Keratinocyte (primary cell): ENCODE results near the gene SPRYD3. TPM values are rescaled to one million over a fixed set of nuclear protein-coding genes. Genes with fewer than 3 reads are reported as not detected.

Experiments used
- DNase-seq: peaks from one replicate; pipeline ENCODE4 v3.0.0-alpha.2; 2011; ENCODE audit warnings: low read depth, missing footprints, low spot score
- FAIRE-seq: peaks from 2 replicates; lab custom pipeline; 2011; peaks lifted over from hg19 to GRCh38; lab: Jason Lieb, UNC
- H2AFZ ChIP-seq: 2 replicates; pipeline ENCODE4 v1.6.0; 2012; ENCODE audit warnings: low read length, control low read depth, inconsistent platforms; ENCODE audit not compliant: control insufficient read depth
- H3K27ac ChIP-seq: 2 replicates; pipeline ENCODE4 v1.5.1; 2011; ENCODE audit warnings: low read length; ENCODE audit not compliant: control insufficient read depth, insufficient read depth
- H3K27me3 ChIP-seq: 3 replicates; pipeline ENCODE4 v1.6.0; 2011; ENCODE audit warnings: low read length; ENCODE audit not compliant: control insufficient read depth, insufficient read depth; ENCODE audit errors: extremely low read depth
- H3K36me3 ChIP-seq, 2 experiments: 2 replicates in 1 of 2; 3 replicates in 1 of 2; pipeline ENCODE4 v1.5.1; 2011; ENCODE audit warnings: low read length in 2 of 2, mild to moderate bottlenecking in 1 of 2; ENCODE audit not compliant: control insufficient read depth in 2 of 2, insufficient read depth in 2 of 2; ENCODE audit errors: extremely low read depth in 1 of 2
- H3K4me1 ChIP-seq: 3 replicates; pipeline ENCODE4 v1.5.1; 2011; ENCODE audit warnings: low read length; ENCODE audit not compliant: control insufficient read depth, insufficient read depth; ENCODE audit errors: extremely low read depth
- H3K4me2 ChIP-seq: 3 replicates; pipeline ENCODE4 v1.6.0; 2011; ENCODE audit warnings: low read depth, low read length; ENCODE audit not compliant: control insufficient read depth, insufficient read depth; ENCODE audit errors: extremely low read depth
- H3K4me3 ChIP-seq, 3 experiments: fragments of 200-600 bp in 1 of 3; sonication (generic) in 1 of 3; 2 replicates in 2 of 3; 3 replicates in 1 of 3; pipeline ENCODE4 v1.5.1; 2011 to 2016; ENCODE audit warnings: low read length in 3 of 3, mild to moderate bottlenecking in 3 of 3, control low read depth in 2 of 3, inconsistent platforms in 1 of 3, low read depth in 1 of 3, mixed read lengths in 1 of 3, mixed run types in 1 of 3, moderate library complexity in 1 of 3; ENCODE audit not compliant: control insufficient read depth in 2 of 3, insufficient read depth in 2 of 3; ENCODE audit errors: extremely low read depth in 1 of 3
- H3K79me2 ChIP-seq: 2 replicates; pipeline ENCODE4 v1.6.0; 2012; ENCODE audit warnings: low read length; ENCODE audit not compliant: control insufficient read depth, insufficient read depth
- H3K9ac ChIP-seq: 3 replicates; pipeline ENCODE4 v1.6.0; 2011; ENCODE audit warnings: low read length; ENCODE audit not compliant: control insufficient read depth, insufficient read depth; ENCODE audit errors: extremely low read depth
- H3K9me1 ChIP-seq: 3 replicates; pipeline ENCODE4 v1.6.0; 2011; ENCODE audit warnings: low read length; ENCODE audit not compliant: control insufficient read depth, insufficient read depth; ENCODE audit errors: extremely low read depth
- H3K9me3 ChIP-seq: 2 replicates; pipeline ENCODE4 v1.5.1; 2012; ENCODE audit warnings: low read depth, low read length; ENCODE audit not compliant: control insufficient read depth
- H4K20me1 ChIP-seq: 3 replicates; pipeline ENCODE4 v1.6.0; 2011; ENCODE audit warnings: low read length; ENCODE audit not compliant: control insufficient read depth, insufficient read depth; ENCODE audit errors: extremely low read depth
- CTCF ChIP-seq, 3 experiments: IDR thresholded peaks in 1 of 3; conservative IDR thresholded peaks in 1 of 3; optimal IDR thresholded peaks in 1 of 3; 2 replicates in 2 of 3; 3 replicates in 1 of 3; pipeline versions ENCODE3 to v1.5.1; 2011; ENCODE audit warnings: low read length in 3 of 3, mild to moderate bottlenecking in 3 of 3, moderate library complexity in 2 of 3, control low read depth in 1 of 3, inconsistent platforms in 1 of 3; ENCODE audit not compliant: insufficient read depth in 2 of 3; ENCODE audit errors: extremely low read depth in 1 of 3
- EZH2 ChIP-seq: IDR thresholded peaks from one replicate; pipeline ENCODE4 v1.6.1; 2012; ENCODE audit warnings: inconsistent platforms, mild to moderate bottlenecking, low read length, moderate library complexity
- dilution Hi-C: fragments of 300-500 bp; cut with MboI; formaldehyde crosslinking; loops from one replicate; pipeline ENCODE4 v1.7.0; 2020; ENCODE audit warnings: low sequenced_read_pairs; ENCODE audit not compliant: extremely low pct_ligation_motif_present
- polyA plus RNA-seq, 5 experiments: library from polyadenylated mRNA; depleted of rRNA in 3 of 5; stranded (reverse) in 3 of 5; stranded (forward) in 1 of 5; unstranded in 1 of 5; fragments of >200 nt; gene quantifications; 1 replicate in 1 of 5; 2 replicates in 3 of 5; 3 replicates in 1 of 5; pipeline versions ENCODE4 v1.2.1 to v1.2.3, GENCODE V29; 2011 to 2012; ENCODE audit warnings: missing spikeins in 2 of 5, low read depth in 1 of 5, low replicate concordance in 1 of 5

Gene SPRYD3
- polyA plus RNA-seq, 1 donor (not counting 4 experiments of a cell fraction or from before 2014, with no cell fraction given), result 27.5 TPM

DNA sequence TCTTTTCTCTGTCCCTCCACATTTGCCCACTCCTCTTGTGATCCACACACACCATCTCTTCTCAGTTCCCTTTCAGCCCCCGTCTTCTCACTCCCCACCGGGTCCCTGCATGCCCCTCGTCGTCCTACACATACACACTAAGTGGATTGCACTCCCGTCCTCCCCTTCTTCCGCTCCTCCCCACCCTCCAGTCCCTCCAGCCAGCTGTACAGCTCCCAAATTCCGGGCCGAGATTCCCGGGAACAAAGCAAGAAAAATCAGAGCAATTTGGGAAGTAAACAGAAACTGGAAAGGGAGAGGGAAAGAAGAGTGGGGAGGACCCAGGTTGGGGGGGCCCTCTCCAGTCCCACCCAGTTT lies 18.0 kb upstream of the SPRYD3 start:
- Histone ChIP-seq H3K9me1 (no peaks in the 10 kb centered on the region), H4K20me1 (no peaks in the 10 kb centered on the region), H3K4me1 (peaks cover 32% of the 10 kb centered on the region), H3K27ac (peak overlapping the region; percentile 84), H3K79me2 (no peaks in the 10 kb centered on the region), H3K4me3 (peak overlapping the region; percentile 48 to 76 (median 74)), H2AFZ (peak overlapping the region; percentile 89), H3K36me3 (no peaks in the 10 kb centered on the region), H3K4me2 (peak overlapping the region; percentile 99), H3K9me3 (no peaks in the 10 kb centered on the region), H3K9ac (peak overlapping the region; percentile 48), H3K27me3 (no peaks in the 10 kb centered on the region)
- dilution Hi-C loops, result no loop called here
- no peak for FAIRE-seq
- TF ChIP-seq EZH2 (no peak), CTCF (optimal IDR thresholded peaks at IDR 0.05 in 1 of 3, IDR thresholded peaks at IDR 0.05 in 1 of 3, conservative IDR thresholded peaks at IDR 0.05 in 1 of 3; ENCODE audit: extremely low read depth in 1 of 3, insufficient read depth in 2 of 3, low read length in 3 of 3) (no peak)
- DNase-seq, result no peak

GRCh38 chr12:53096759-53097158 lies 17.6 kb upstream of the SPRYD3 start:
- no peaks in the 10 kb centered on the region for H3K79me2 ChIP-seq
- H3K27ac ChIP-seq, result no peak overlapping the region
- H4K20me1 ChIP-seq, result no peaks in the 10 kb centered on the region
- H2AFZ ChIP-seq, result peak overlapping the region; percentile 15
- H3K4me1 ChIP-seq, result peaks cover 32% of the 10 kb centered on the region
- FAIRE-seq (no peak), DNase-seq (no peak)
- no peaks in the 10 kb centered on the region for H3K9me1 ChIP-seq
- dilution Hi-C loops, result no loop called here
- H3K27me3 ChIP-seq, result no peaks in the 10 kb centered on the region
- H3K9ac ChIP-seq, result no peak overlapping the region
- H3K9me3 ChIP-seq, result no peaks in the 10 kb centered on the region
- peak overlapping the region; percentile 99 for H3K4me2 ChIP-seq
- H3K36me3 ChIP-seq, result no peaks in the 10 kb centered on the region
- peak overlapping the region in 2 of 3 experiments; percentile 48 to 74 for H3K4me3 ChIP-seq
- TF ChIP-seq CTCF (optimal IDR thresholded peaks at IDR 0.05 in 1 of 3, IDR thresholded peaks at IDR 0.05 in 1 of 3, conservative IDR thresholded peaks at IDR 0.05 in 1 of 3; ENCODE audit: extremely low read depth in 1 of 3, insufficient read depth in 2 of 3, low read length in 3 of 3) (no peak), EZH2 (no peak)
